ENCODE results near the gene PACRG. TPM values are rescaled to one million over a fixed set of nuclear protein-coding genes. Genes with fewer than 3 reads are reported as not detected.

PACRG gene
- polyA plus RNA-seq, 10 donors: 1.6 to 2.6 (median 2.4) TPM

GRCh38 chr6:163001330-163001729 is 273.6 kb downstream of the PACRG start:
- DNase-seq: no peak

DNA sequence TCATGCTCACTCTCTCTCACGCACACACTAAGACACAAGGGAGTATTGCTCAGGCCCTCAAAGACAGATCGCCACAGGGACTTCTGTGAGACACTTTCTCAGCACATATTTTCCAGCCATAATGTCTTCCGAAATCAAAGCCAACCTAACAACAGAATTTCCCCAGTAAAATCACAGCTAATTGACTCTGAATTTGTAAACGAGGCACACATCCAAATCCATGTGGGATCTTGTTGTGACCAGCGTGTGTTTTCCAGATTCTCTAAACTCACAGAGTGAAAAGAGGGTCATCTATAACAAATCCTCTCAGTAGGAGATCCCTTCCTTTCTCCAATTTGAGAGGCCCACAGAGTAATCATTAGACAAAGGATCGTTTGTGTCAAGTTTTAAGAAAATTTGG is 280.4 kb downstream of the PACRG start:
- DNase-seq: no peak

GRCh38 chr6:163008626-163009025 is 280.9 kb downstream of the PACRG start:
- no peak for DNase-seq

GRCh38 chr6:163010145-163010544 is 282.4 kb downstream of the PACRG start:
- DNase-seq: no peak

DNA sequence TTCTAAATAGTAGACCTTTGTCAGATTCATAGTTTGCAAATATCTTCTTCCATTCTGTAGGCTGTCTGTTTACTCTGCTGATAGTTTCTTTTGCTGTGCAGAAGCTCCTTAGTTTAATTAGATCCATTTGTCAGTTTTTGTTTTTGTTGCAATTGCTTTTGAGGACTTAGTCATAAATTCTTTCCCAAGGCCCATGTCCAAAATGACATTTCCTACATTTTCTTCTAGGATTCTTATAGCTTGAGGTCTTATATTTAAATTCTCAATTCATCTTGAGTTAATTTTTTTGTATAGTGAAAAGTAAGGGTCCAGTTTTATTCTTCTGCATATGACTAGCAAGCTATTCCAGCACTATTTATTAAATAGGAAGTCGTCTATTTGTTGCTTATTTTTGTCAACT is 287.0 kb downstream of the PACRG start:
- DNase-seq: no peak

GRCh38 chr6:163017801-163018200 is 290.0 kb downstream of the PACRG start:
- DNase-seq: no peak

DNA sequence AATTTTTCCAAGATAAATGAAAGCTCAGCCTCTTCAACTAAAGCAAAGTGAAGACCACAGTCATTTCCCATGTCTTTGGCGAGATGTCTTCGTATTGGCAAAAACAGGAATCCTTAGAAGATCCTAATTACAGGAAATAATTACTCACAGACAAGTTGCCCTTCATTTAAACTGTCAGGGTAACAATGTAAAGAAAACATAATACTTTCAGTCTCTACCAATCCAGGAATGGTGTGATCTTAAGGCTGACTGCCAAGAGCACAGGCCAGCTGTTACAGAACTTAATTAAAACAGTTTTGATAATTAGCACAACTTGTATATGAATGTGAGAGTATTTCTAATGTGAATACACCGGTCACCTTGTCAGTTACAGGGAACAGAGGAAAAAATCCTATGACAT is 292.2 kb downstream of the PACRG start:
- no peak for DNase-seq

GRCh38 chr6:163021054-163021453 is 293.3 kb downstream of the PACRG start:
- no peak for DNase-seq

DNA sequence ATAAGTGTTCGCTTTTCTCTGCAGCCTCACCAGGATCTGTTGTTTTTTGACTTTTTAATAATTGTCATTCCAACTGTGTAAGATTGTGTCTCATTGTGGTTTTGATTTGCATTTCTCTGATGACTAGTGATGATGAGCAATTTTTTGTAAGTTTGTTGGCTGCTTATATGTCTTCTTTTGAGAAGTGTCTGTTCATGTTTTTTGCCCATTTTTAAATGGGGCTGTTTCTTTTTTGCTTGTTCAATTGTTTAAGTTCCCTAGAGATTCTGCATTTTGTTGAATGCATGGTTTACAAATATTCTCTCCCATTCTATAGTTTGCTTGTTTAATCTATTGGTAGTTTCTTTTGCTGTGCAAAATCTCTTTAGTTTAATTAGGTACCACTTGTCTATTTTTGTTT is 295.9 kb downstream of the PACRG start:
- no peak for DNase-seq

DNA sequence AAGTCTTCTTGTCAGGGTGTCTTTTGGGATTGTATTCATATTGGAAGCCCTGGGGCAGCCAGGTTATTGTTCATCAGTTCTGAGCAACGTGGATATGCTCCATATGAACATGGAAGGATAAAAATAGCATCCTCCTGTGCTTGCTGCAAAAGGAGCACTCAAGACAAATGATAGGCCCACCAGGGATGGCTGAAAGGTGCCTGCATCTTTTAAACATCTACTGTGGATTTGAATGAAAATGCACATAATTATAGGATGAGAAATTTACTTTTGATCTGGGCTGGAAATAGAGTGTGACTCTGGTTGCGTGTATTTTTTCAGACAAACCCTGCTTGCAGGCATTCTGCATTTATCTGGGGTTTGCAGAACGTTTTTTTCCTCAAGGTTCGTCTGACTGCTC is 299.1 kb downstream of the PACRG start:
- no peak for DNase-seq

DNA sequence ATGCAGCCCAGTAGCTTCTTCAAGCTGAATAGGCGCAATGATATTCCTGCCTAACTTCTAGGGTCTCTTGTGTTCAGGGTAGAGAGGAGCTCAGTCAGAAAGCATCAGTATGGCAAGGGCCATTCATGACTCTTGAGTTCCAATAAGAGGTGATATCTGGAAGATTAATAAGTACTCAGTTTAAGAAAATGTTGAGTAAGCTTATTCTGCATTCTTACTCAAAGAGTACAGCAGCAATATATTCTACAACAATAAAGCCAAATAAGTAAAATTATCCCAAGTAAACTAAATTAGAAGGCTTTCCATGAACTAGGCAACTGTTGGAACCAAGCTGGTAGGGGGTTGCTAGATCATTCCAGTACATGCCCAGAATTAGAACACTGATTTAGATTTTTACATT is 303.2 kb downstream of the PACRG start:
- DNase-seq: no peak

- no peak for DNase-seq
Measured at GRCh38 chr6:163031931-163032330, 304.2 kb downstream of the PACRG start.

GRCh38 chr6:163036160-163036645 is 308.4 kb downstream of the PACRG start:
- no peak for DNase-seq

DNA sequence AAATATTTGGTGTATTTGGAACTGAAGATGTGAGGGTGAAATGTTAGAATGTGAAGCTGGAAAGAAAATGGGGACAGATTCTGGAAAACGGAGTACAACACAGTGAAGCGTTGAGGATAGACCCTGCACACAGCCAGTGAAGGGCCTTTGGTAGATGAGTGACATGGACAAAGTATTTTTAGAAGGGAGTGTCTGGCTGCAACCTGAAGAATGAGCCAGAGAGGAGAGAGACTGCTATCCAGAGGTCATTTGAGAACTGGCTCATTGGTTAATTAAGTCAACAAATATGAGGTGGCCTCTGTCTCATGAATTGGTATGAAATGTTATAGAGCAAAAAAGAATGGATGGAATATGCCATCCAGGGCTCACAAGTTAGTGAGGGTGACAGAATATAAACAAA is 310.5 kb downstream of the PACRG start:
- no peak for DNase-seq

DNA sequence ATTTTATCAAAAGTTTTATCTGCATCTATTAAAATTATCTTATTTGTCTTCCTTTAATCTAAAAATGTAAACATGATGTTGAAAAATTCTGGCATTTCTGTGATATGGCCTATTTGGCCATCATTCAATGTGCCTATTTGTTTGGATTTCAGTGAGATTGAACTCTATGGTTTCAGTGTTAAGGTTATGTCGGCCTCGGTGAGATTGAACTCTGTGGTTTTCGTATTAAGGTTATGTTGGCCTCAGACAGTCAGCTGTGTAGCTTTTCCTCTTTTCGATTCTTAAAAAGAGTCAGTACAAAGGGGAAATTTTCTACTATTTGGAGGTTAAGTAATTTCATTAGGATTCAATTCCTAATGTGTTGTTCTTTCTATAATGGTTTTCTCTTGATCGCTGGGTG is 320.6 kb downstream of the PACRG start:
- DNase-seq: no peak

DNA sequence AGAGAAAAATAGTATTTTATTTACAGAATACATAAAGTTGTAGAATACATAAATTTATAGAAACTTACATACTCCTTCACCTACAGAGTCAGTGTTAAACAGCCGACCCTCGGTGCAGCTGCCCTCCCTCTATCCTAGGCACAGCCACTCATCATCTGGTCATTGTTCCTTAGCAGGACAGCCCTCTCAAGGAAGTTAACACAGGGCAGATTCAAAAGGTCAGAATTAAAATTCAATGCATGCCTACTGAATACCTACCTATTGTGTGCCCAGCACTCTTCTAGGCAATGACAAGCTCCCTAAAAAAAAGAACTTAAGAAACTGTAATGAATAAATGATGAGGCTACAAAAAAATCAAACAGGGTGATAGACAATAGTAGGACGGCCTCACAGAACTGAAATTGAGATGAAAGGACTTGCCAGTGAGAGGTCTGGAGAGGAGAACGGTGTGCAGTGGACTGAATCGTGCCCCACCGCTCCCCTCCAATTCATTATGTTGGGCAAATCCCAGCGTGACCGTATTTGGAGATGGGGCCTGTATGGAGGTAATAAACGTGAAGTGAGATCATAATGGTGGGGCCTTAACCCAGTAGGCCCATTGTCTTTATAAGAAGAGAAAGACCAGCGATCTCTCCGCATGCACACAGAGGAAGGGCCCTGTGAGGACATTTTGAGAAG is 326.0 kb downstream of the PACRG start:
- DNase-seq: no peak

- no peak for DNase-seq
Measured at GRCh38 chr6:163054641-163055040, 326.9 kb downstream of the PACRG start.

DNA sequence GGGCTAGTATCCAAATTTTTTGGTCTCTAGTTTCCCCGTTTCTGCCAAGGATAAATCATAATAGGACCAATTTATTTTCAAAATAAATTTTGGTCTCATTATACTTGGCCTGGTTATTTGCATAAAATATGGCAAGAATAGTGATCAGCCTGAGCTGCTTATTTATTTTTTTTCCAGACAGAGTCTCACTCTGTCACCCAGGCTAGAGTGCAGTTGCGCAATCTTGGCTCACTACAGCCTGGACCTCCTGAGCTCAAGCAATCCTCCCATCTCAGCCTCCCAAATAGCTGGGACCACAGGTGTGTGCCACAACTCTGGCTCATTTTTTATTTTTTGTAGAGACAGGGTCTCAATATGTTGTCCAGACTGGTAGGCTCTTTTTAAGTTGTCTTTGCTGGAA is 329.5 kb downstream of the PACRG start:
- DNase-seq: no peak

- no peak for DNase-seq
Measured at GRCh38 chr6:163062790-163063189, 335.0 kb downstream of the PACRG start.

GRCh38 chr6:163063561-163063960 is 335.8 kb downstream of the PACRG start:
- DNase-seq: no peak

DNA sequence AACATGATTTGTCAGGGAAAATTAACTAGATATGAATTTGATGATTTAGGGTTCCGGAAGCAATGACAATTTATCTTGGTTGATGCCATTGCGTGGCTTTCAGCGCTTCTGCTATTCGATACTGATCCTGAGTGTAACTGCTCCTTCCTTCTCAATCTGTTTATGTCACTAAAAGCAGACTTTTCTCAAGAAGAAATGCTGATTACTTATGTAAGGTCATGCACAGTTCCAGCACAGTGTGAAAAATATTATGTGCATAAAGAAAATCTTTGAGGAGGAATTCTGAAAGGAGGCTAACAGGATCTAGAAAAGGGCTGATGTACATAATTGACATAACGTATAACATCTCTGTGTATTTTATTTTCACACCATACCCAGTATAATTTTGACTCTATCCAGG is 336.6 kb downstream of the PACRG start:
- DNase-seq: no peak

- no peak for DNase-seq
Measured at GRCh38 chr6:163066200-163066599, 338.4 kb downstream of the PACRG start.

DNA sequence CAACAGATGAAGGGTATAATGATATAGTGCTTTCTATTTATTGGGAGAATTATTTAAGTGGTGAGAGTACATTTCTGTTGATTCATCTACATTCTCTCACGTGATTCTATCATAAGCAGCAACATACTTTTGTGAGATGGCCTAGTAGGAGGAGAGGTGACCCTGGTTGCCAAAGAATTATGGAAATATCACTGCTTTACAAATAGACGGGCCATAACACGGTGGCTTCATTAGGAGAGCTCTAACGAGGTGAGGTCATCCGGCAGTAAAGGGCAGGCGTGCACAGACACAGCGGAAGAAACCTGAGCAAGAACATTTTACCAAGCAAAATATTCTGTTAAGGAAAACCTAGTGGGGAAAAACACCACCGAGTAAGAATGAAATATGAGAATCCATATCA is 349.4 kb downstream of the PACRG start:
- no peak for DNase-seq

DNA sequence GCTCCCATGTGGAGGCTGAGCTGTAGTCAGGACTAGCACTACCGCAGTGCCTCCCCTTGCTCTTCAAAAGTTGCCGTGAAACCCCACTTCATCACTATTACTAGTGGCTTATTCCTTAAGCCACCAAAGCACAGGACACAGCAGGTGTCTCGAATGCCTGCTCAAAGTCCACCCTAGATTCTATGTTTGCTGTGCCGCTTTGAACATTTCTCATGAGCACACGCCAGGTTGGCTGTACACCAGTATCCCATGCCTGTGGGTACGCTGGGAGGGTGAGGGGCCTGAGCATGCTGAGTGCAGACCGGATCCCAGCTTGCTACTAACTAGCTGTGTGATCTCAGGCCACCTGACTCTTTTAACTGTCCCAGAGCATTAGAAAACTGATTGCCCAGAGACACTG is 350.9 kb downstream of the PACRG start:
- no peak for DNase-seq
